D721Med (cell line): ENCODE results near the gene ZNF12.

Experiments used
- DNase-seq: peaks from one replicate; pipeline ENCODE4 v3.0.0; 2011; ENCODE audit warnings: low spot score; ENCODE audit not compliant: insufficient read length
- FAIRE-seq: peaks from 2 replicates; lab custom pipeline; 2011; peaks lifted over from hg19 to GRCh38; lab: Jason Lieb, UNC
- TF ChIP-seq, protein P1 (sequence below): IDR thresholded peaks from 2 replicates; pipeline ENCODE4 v1.5.1; 2012; ENCODE audit warnings: mild to moderate bottlenecking, control low read depth; ENCODE audit not compliant: insufficient read depth; ENCODE audit errors: missing control alignments

The ZNF12 gene

DNA sequence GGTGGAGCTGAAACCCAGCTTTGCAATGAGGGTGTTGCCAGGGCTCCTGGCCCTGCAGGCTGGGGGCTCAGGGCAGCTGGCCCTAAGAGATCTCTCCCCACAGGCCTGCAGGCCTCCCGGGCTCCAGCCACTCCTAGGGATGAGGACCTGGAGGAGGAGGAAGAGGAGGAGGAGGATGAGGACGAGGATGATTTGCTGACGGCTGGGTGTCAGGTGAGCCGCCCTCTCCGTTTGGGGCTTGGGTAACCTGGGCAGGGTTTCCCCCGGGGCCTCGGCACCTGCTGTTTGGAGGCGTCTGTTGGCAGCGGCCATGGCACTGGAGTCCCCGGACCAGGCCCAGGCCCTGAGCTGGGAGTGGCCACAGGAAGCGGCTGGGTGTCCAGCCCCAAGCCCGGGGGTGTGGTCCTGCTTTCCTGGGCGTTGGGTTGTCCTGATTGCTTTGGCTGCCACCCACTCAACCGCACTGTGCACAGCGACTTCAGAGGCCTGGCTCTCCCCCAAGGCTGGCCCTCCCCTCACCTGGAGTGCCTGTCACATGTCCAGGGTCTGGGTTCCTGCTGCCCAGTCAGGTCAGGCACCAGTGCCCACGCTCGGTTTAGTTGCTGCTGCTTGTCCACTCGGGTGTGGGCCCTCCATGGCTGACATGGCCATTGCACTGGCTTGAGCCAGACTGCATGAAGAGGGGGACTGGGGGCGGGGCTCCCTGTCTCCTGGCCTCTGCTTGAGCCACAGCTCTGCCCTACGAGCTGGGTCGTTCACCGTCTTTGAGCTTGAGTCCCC is 63.7 kb downstream of the ZNF12 start:
- DNase-seq (no peak), FAIRE-seq (no peak)
- TF ChIP-seq, protein P1, sequence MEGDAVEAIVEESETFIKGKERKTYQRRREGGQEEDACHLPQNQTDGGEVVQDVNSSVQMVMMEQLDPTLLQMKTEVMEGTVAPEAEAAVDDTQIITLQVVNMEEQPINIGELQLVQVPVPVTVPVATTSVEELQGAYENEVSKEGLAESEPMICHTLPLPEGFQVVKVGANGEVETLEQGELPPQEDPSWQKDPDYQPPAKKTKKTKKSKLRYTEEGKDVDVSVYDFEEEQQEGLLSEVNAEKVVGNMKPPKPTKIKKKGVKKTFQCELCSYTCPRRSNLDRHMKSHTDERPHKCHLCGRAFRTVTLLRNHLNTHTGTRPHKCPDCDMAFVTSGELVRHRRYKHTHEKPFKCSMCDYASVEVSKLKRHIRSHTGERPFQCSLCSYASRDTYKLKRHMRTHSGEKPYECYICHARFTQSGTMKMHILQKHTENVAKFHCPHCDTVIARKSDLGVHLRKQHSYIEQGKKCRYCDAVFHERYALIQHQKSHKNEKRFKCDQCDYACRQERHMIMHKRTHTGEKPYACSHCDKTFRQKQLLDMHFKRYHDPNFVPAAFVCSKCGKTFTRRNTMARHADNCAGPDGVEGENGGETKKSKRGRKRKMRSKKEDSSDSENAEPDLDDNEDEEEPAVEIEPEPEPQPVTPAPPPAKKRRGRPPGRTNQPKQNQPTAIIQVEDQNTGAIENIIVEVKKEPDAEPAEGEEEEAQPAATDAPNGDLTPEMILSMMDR: no peak

DNA sequence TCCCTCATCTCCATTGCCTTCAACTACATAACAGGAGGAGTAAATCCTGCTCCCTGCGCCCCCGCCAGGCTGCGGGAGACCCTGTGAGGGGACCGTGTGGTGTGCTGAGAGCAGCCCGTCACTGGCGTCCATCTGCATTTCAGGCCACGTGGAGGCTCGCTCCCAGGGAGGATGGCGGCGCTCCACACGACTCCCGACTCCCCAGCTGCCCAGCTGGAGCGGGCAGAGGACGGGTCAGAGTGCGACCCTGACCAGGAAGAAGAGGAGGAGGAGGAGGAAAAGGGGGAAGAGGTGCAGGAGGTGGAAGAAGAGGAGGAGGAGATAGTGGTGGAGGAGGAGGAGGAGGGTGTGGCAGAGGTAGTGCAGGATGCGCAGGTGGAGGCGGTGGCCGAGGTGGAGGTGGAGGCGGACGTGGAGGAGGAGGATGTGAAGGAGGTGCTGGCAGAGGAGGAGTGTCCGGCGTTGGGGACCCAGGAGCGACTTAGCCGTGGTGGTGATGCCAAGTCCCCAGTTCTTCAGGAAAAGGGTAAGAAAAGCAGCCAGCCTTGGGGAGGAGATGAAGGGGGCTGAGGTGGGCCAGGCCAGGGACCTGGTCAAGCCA is 64.4 kb downstream of the ZNF12 start:
- TF ChIP-seq, protein P1: no peak
- no peak for FAIRE-seq
- DNase-seq: no peak

DNA sequence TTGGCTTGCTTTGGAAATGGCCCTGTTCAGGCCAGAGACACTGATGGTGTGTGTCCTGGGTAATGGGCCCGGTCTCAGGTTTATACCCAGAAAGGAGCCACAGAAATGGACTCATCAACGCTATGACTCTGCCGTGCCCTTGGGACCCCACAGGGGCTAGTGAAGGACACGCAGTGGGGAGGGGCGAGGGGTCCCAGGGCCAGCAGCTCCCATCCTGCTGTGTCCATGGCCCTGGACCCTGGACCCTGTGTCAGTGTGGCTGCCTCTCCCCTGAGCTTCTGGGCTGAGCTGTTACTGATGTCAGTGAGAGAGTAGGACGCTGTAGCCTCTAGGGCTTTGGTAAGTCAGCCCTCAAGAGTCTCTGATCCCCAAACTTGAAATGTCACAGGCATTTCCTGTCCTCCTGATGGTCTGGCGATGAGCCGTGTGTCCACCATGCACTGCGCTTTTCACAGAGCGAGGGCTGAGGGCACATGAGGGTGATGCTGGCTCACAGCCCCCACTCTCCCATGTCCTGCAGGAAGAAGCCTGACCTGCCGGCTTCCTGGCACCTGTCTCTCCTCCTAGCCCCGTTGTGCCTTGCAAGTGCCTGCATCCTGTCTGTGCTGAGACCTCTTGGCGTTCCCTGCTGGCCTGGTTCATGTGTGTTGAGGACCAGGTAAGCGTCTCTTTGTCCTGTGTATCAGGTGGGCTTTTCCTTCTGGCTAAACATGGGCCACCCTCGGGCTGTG is 65.3 kb downstream of the ZNF12 start:
- TF ChIP-seq, protein P1: no peak
- FAIRE-seq (no peak), DNase-seq (no peak)

DNA sequence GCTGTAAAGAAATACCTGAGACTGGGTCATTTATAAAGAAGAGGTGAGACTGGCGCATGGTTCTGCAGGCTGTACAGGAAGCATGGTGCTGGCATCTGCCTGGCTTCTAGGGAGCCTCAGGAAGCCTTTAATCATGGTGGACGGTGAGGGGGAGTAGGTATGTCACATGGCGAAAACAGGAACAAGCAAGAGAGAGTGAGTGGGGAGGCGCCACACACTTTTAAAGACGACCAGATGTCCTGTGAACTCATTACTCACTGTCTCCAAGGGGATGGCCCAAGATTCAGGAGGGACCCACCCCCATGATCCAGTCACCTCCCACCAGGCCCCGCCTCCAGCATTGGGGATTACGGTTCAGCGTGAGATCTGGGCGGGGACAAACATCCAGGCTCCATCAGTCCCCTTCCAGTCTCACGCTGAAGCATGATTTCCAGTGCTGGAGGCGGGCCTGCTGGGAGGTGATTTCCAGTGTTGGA is 66.5 kb downstream of the ZNF12 start:
- TF ChIP-seq, protein P1: no peak
- no peak for DNase-seq
- no peak for FAIRE-seq

DNA sequence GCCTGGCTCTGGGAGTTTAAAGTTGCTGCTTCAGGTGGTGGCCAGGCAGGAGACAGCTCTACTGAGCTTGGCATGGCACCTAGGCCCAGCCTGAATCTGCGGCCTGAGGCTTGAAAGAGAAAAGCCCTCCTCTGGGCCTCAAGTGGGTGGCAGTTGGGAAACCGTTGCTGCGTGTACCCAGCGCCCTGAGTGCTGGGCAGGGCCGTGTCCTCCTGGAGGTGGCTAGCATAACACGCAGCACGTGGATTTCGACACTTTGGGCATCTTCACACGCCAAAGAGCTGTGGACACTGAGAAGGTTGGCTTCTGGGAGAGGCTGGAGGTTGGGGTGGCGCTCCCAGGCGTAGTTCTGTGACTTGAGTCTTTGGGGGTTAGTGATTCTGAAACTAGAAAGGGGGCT is 67.1 kb downstream of the ZNF12 start:
- TF ChIP-seq, protein P1: no peak
- FAIRE-seq (no peak), DNase-seq (no peak)

DNA sequence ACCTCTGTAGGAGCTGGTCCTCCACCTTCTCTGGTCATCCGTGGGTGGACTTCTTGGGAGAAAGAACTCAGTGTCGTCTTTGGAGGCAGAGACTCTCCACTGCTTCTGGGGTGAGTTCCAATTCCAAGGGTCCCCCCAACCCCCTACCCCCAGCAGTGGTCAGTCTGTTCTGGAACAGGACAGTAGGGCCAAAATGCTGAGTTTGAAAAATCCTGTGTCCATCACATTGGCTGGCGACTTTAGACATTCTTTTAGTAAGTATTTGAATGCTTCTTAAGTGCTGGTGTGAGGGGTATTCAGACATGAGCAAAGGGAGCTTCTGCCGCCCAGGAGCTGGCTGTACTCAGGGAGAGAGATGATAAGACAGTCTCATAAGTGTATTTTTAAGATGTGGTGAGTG is 67.7 kb downstream of the ZNF12 start:
- FAIRE-seq (no peak), DNase-seq (no peak)
- TF ChIP-seq, protein P1: no peak
